Measurements from ENCODE around the gene CNPY4. TPM values are rescaled to one million over a fixed set of nuclear protein-coding genes. Genes with fewer than 3 reads are reported as not detected.

Gene CNPY4
- total and polyA plus RNA-seq, 2 donors (not counting 3 experiments of a cell fraction or from before 2014, with no cell fraction given): 28.6 to 33.7 TPM

- H3K9me1 ChIP-seq (replicated peaks; ENCODE audit: control insufficient read depth, extremely low read depth, insufficient read depth, low read length): no peaks in the 10 kb centered on the region
- CTCF ChIA-PET: interaction anchor here (0.8 to 5.9 kb wide), 24 partner anchors 9 to 275 kb away, joined by 3 to 79 read pairs (median 5); partner anchors contain the start of genes AP4M1, GAL3ST4, LAMTOR4 and MCM7
- TF ChIP-seq FOS (IDR thresholded peaks at IDR 0.05; ENCODE audit: borderline replicate concordance, insufficient read depth, low read length) (no peak), POLR2AphosphoS5 (IDR thresholded peaks at IDR 0.05; ENCODE audit: insufficient read depth, low read depth, low read length) (no peak), EZH2 (IDR thresholded peaks at IDR 0.05; ENCODE audit: borderline replicate concordance, low read depth, low read length, severe bottlenecking) (no peak), GATA2 (IDR thresholded peaks at IDR 0.05; ENCODE audit: insufficient read depth, insufficient read length, low read depth, low read length) (no peak), POLR2A (IDR thresholded peaks at IDR 0.05; ENCODE audit: low read depth, low read length) (no peak), MYC (IDR thresholded peaks at IDR 0.05; ENCODE audit: low read depth, low read length) (no peak), JUN (IDR thresholded peaks at IDR 0.05; ENCODE audit: borderline replicate concordance, insufficient read depth, insufficient read length, low read depth) (no peak)
- TF ChIP-seq, protein P1, sequence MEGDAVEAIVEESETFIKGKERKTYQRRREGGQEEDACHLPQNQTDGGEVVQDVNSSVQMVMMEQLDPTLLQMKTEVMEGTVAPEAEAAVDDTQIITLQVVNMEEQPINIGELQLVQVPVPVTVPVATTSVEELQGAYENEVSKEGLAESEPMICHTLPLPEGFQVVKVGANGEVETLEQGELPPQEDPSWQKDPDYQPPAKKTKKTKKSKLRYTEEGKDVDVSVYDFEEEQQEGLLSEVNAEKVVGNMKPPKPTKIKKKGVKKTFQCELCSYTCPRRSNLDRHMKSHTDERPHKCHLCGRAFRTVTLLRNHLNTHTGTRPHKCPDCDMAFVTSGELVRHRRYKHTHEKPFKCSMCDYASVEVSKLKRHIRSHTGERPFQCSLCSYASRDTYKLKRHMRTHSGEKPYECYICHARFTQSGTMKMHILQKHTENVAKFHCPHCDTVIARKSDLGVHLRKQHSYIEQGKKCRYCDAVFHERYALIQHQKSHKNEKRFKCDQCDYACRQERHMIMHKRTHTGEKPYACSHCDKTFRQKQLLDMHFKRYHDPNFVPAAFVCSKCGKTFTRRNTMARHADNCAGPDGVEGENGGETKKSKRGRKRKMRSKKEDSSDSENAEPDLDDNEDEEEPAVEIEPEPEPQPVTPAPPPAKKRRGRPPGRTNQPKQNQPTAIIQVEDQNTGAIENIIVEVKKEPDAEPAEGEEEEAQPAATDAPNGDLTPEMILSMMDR (IDR thresholded peaks at IDR 0.05; ENCODE audit: extremely low read depth in 1 of 2, insufficient read depth in 1 of 2, low read depth in 1 of 2, low read length in 2 of 2): no peak
- TF ChIP-seq, protein P2, sequence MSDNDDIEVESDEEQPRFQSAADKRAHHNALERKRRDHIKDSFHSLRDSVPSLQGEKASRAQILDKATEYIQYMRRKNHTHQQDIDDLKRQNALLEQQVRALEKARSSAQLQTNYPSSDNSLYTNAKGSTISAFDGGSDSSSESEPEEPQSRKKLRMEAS (IDR thresholded peaks at IDR 0.05; ENCODE audit: insufficient read depth, insufficient read length): no peak
- no peaks in the 10 kb centered on the region for H3K79me2 ChIP-seq (ENCODE audit: control insufficient read depth, insufficient read depth, low read length)
- H3K4me1 ChIP-seq (ENCODE audit: control insufficient read depth, extremely low read depth, insufficient read depth, low read length): peaks cover 6% of the 10 kb centered on the region
- no peak overlapping the region for H3K4me2 ChIP-seq (ENCODE audit: insufficient read depth, low read length)
- H3K27me3 ChIP-seq (ENCODE audit: control insufficient read depth in 2 of 2, insufficient read depth in 2 of 2, low read length in 2 of 2): no peaks in the 10 kb centered on the region
- no peak overlapping the region for H3K4me3 ChIP-seq (replicated peaks in 1 of 3; ENCODE audit: insufficient read depth in 1 of 3, low read depth in 1 of 3, low read length in 3 of 3)
- H4K20me1 ChIP-seq (replicated peaks; ENCODE audit: control insufficient read depth, extremely low read depth, insufficient read depth, low read length): no peaks in the 10 kb centered on the region
- H3K36me3 ChIP-seq (ENCODE audit: control insufficient read depth in 2 of 2, extremely low read depth in 1 of 2, insufficient read depth in 2 of 2, low read length in 2 of 2): no peaks in the 10 kb centered on the region
- no peak overlapping the region for H3K9ac ChIP-seq (replicated peaks; ENCODE audit: extremely low read depth, insufficient read depth, low read length)
- no peak overlapping the region for H2AFZ ChIP-seq (ENCODE audit: low read depth, low read length)
- no peak overlapping the region for H3K27ac ChIP-seq (ENCODE audit: insufficient read depth, low read depth, low read length)
- no peaks in the 10 kb centered on the region for H3K9me3 ChIP-seq (replicated peaks; ENCODE audit: control insufficient read depth, insufficient read depth, low read length)
- no TSS peak for BruUV-seq (replicated peaks)
- dilution Hi-C loops (cut with MboI; ENCODE audit: extremely low pct_ligation_motif_present, low sequenced_read_pairs) (no loop called here), intact Hi-C loops (cut with micrococcal nuclease) (no loop called here)
- POLR2A ChIA-PET: no interaction called here
- FAIRE-seq (no peak), DNase-seq (ENCODE audit: low read depth, low spot score) (no peak)
Observed at GRCh38 chr7:100132126-100132525, 12.7 kb downstream of the CNPY4 start.
